ENCODE measurements around the gene CDK5RAP1.

Gene CDK5RAP1

GRCh38 chr20:33336375-33336774 is 64.9 kb downstream of the CDK5RAP1 start:
- no peak for TF ChIP-seq PPARA (CRISPR knock-in tag; IDR thresholded peaks at IDR 0.05; ENCODE audit: borderline replicate concordance)
- TF ChIP-seq ZFP30 (CRISPR knock-in tag; IDR thresholded peaks at IDR 0.05), result no peak
- no peak for TF ChIP-seq ZC3H10 (CRISPR knock-in tag; IDR thresholded peaks at IDR 0.05)
- TF ChIP-seq POU6F1 (CRISPR knock-in tag; IDR thresholded peaks at IDR 0.05; ENCODE audit: borderline replicate concordance, low read depth), result no peak
- no peak for TF ChIP-seq SNAI2 (CRISPR knock-in tag; IDR thresholded peaks at IDR 0.05)
- no peak for TF ChIP-seq TSHZ2 (CRISPR knock-in tag; IDR thresholded peaks at IDR 0.05)
- TF ChIP-seq ISL1 (CRISPR knock-in tag; IDR thresholded peaks at IDR 0.05), result no peak
- no peak for TF ChIP-seq BACH2 (CRISPR knock-in tag; IDR thresholded peaks at IDR 0.05; ENCODE audit: borderline replicate concordance)
- TF ChIP-seq CREB5 (CRISPR knock-in tag; IDR thresholded peaks at IDR 0.05; ENCODE audit: low read depth), result no peak
- no peak for ATAC-seq

DNA sequence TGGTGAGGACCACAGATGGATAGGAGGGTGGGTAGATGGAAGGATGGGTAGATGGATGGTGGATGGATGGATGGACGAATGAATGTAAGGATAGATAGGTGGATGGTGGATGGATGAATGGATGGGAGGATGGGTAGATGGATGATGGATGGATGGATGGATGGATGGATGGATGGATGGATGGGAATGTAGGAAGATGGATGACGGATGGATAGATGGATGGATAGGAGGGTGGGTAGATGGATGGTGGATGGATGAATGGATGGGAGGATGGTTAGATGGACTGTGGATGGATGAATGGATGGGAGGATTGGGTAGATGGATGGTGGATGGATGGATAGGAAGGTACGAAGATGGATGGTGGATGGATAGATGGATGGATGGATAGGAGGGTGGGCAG is 67.2 kb downstream of the CDK5RAP1 start:
- TF ChIP-seq SNAI2 (CRISPR knock-in tag; IDR thresholded peaks at IDR 0.05), result no peak
- no peak for TF ChIP-seq TOX (CRISPR knock-in tag; IDR thresholded peaks at IDR 0.05; ENCODE audit: borderline replicate concordance)
- TF ChIP-seq CSDC2 (CRISPR knock-in tag; IDR thresholded peaks at IDR 0.05), result no peak
- TF ChIP-seq ZNF8 (CRISPR knock-in tag; IDR thresholded peaks at IDR 0.05), result no peak
- no peak for TF ChIP-seq BACH2 (CRISPR knock-in tag; IDR thresholded peaks at IDR 0.05; ENCODE audit: borderline replicate concordance)
- no peak for TF ChIP-seq GLIS3 (CRISPR knock-in tag; IDR thresholded peaks at IDR 0.05)
- no peak for TF ChIP-seq PPARA (CRISPR knock-in tag; IDR thresholded peaks at IDR 0.05; ENCODE audit: borderline replicate concordance)
- TF ChIP-seq RARB (CRISPR knock-in tag; IDR thresholded peaks at IDR 0.05), result no peak
- TF ChIP-seq ISL1 (CRISPR knock-in tag; IDR thresholded peaks at IDR 0.05), result no peak
- no peak for TF ChIP-seq ZFP3 (CRISPR knock-in tag; IDR thresholded peaks at IDR 0.05)
- TF ChIP-seq ZNF70 (CRISPR knock-in tag; IDR thresholded peaks at IDR 0.05), result no peak
- TF ChIP-seq CREB5 (CRISPR knock-in tag; IDR thresholded peaks at IDR 0.05; ENCODE audit: low read depth), result no peak
- TF ChIP-seq ESRRG (CRISPR knock-in tag; IDR thresholded peaks at IDR 0.05), result no peak
- TF ChIP-seq POU6F1 (CRISPR knock-in tag; IDR thresholded peaks at IDR 0.05; ENCODE audit: borderline replicate concordance, low read depth), result no peak
- no peak for TF ChIP-seq TSHZ2 (CRISPR knock-in tag; IDR thresholded peaks at IDR 0.05)
- TF ChIP-seq ZFP30 (CRISPR knock-in tag; IDR thresholded peaks at IDR 0.05), result no peak
- no peak for TF ChIP-seq OSR1 (CRISPR knock-in tag; IDR thresholded peaks at IDR 0.05)
- TF ChIP-seq ZC3H10 (CRISPR knock-in tag; IDR thresholded peaks at IDR 0.05), result no peak
- no peak for TF ChIP-seq ZNF565 (CRISPR knock-in tag; conservative IDR thresholded peaks at IDR 0.05; ENCODE audit: low read depth)
- TF ChIP-seq ARNTL (CRISPR knock-in tag; IDR thresholded peaks at IDR 0.05; ENCODE audit: borderline replicate concordance, low read depth), result no peak
- ATAC-seq, result no peak
